Effector memory CD4-positive, alpha-beta T cell (primary cell): ENCODE data around the gene TCF7L1.

Experiments
- DNase-seq, 3 donors: peaks; one replicate each; pipeline ENCODE4 v3.0.0-alpha.2; 2020
- H3K27ac ChIP-seq: 2 replicates; pipeline ENCODE4 v1.7.0; 2013; ENCODE audit warnings: mild to moderate bottlenecking, low read length, moderate library complexity; ENCODE audit not compliant: insufficient read depth, poor library complexity, severe bottlenecking
- H3K27me3 ChIP-seq: replicated peaks from 2 replicates; pipeline ENCODE4 v1.7.0; 2013; ENCODE audit warnings: mild to moderate bottlenecking, low read length; ENCODE audit not compliant: insufficient read depth, control insufficient read depth, poor library complexity, severe bottlenecking
- H3K36me3 ChIP-seq: 2 replicates; pipeline ENCODE4 v1.7.0; 2013; ENCODE audit warnings: mild to moderate bottlenecking, low read length, moderate library complexity; ENCODE audit not compliant: control insufficient read depth, insufficient read depth
- H3K4me1 ChIP-seq: 2 replicates; pipeline ENCODE4 v1.7.0; 2013; ENCODE audit warnings: low read length, mild to moderate bottlenecking; ENCODE audit not compliant: control insufficient read depth, insufficient read depth, poor library complexity, severe bottlenecking
- H3K4me3 ChIP-seq: 2 replicates; pipeline ENCODE4 v1.7.0; 2013; ENCODE audit warnings: low read length, low read depth, mild to moderate bottlenecking; ENCODE audit not compliant: insufficient read depth, poor library complexity, severe bottlenecking
- H3K9me3 ChIP-seq: 2 replicates; pipeline ENCODE4 v1.7.0; 2013; ENCODE audit warnings: mild to moderate bottlenecking, low read length, moderate library complexity; ENCODE audit not compliant: control insufficient read depth

Gene TCF7L1

GRCh38 chr2:85235281-85235680 is 102.1 kb downstream of the TCF7L1 start:
- no peak for DNase-seq
- Histone ChIP-seq H3K4me1 (no peaks in the 10 kb centered on the region), H3K36me3 (no peaks in the 10 kb centered on the region), H3K9me3 (no peaks in the 10 kb centered on the region), H3K27ac (no peak overlapping the region), H3K4me3 (no peak overlapping the region), H3K27me3 (peaks cover 7% of the 10 kb centered on the region)

- H3K36me3 ChIP-seq = no peaks in the 10 kb centered on the region
- no peak for DNase-seq
- peaks cover 7% of the 10 kb centered on the region for H3K27me3 ChIP-seq
- no peak overlapping the region for H3K27ac ChIP-seq
- H3K9me3 ChIP-seq = no peaks in the 10 kb centered on the region
- H3K4me3 ChIP-seq = no peak overlapping the region
- H3K4me1 ChIP-seq = no peaks in the 10 kb centered on the region
Observed at GRCh38 chr2:85236084-85236483, 102.9 kb downstream of the TCF7L1 start.

- H3K27me3 ChIP-seq = peaks cover 7% of the 10 kb centered on the region
- H3K36me3 ChIP-seq = no peaks in the 10 kb centered on the region
- H3K9me3 ChIP-seq = no peaks in the 10 kb centered on the region
- no peak overlapping the region for H3K4me3 ChIP-seq
- H3K27ac ChIP-seq = no peak overlapping the region
- no peaks in the 10 kb centered on the region for H3K4me1 ChIP-seq
- DNase-seq = no peak
Observed at GRCh38 chr2:85237849-85238565, 104.8 kb downstream of the TCF7L1 start.

GRCh38 chr2:85238607-85239006 is 105.4 kb downstream of the TCF7L1 start:
- Histone ChIP-seq H3K4me1 (no peaks in the 10 kb centered on the region), H3K27ac (no peak overlapping the region), H3K4me3 (no peak overlapping the region), H3K9me3 (no peaks in the 10 kb centered on the region), H3K36me3 (no peaks in the 10 kb centered on the region), H3K27me3 (peaks cover 7% of the 10 kb centered on the region)
- no peak for DNase-seq

DNA sequence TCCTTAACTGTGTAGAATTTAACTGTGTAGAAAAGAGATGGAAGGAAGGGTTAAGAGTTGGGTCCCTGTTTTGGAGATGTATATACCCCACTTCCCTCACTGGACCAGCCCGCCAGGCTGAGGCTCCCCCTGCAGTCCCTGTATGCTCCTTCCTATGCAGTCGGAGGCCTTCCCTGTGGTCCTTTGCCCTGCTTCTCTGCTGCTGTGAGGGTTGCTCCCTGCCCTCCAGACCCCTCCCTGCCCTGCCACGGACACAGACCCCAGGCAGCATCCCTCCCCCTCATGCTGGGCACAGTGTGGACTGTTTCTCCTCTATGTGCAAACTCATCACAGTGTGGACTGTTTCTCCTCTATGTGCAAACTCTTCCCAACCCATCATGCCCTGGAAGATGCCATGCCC is 105.9 kb downstream of the TCF7L1 start:
- no peak for DNase-seq
- Histone ChIP-seq H3K4me1 (no peaks in the 10 kb centered on the region), H3K27ac (no peak overlapping the region), H3K27me3 (peaks cover 7% of the 10 kb centered on the region), H3K36me3 (no peaks in the 10 kb centered on the region), H3K9me3 (no peaks in the 10 kb centered on the region), H3K4me3 (no peak overlapping the region)

GRCh38 chr2:85240055-85240454 is 106.9 kb downstream of the TCF7L1 start:
- H3K4me1 ChIP-seq = no peaks in the 10 kb centered on the region

DNA sequence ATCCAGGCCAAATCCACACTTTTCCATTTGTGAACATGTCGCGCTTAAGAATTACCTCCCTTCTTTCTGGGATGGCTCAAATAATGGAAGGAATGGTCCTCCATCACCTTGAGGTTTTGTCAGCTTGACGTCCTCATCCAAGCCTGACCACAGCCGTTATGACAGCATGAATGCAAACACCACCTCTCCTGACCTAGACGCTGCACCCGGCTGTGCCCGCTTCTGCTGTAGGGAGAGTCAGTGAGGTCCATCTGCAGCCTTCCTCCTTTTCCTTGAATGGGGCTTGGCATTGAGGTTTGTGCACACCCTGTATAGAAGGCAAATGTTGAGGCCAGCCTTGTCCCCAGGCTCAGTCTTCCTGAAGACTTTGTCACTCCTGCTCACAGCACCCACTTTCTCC is 109.1 kb downstream of the TCF7L1 start:
- Histone ChIP-seq H3K27me3 (peaks cover 7% of the 10 kb centered on the region), H3K4me1 (no peaks in the 10 kb centered on the region), H3K36me3 (no peaks in the 10 kb centered on the region), H3K4me3 (no peak overlapping the region), H3K27ac (no peak overlapping the region), H3K9me3 (no peaks in the 10 kb centered on the region)
- no peak for DNase-seq

More at GRCh38 chr2:85240055-85240454, 106.9 kb downstream of the TCF7L1 start:
- H3K9me3 ChIP-seq = no peaks in the 10 kb centered on the region
- no peak for DNase-seq
- no peak overlapping the region for H3K4me3 ChIP-seq
- peaks cover 7% of the 10 kb centered on the region for H3K27me3 ChIP-seq
- H3K36me3 ChIP-seq = no peaks in the 10 kb centered on the region
- H3K27ac ChIP-seq = no peak overlapping the region

DNA sequence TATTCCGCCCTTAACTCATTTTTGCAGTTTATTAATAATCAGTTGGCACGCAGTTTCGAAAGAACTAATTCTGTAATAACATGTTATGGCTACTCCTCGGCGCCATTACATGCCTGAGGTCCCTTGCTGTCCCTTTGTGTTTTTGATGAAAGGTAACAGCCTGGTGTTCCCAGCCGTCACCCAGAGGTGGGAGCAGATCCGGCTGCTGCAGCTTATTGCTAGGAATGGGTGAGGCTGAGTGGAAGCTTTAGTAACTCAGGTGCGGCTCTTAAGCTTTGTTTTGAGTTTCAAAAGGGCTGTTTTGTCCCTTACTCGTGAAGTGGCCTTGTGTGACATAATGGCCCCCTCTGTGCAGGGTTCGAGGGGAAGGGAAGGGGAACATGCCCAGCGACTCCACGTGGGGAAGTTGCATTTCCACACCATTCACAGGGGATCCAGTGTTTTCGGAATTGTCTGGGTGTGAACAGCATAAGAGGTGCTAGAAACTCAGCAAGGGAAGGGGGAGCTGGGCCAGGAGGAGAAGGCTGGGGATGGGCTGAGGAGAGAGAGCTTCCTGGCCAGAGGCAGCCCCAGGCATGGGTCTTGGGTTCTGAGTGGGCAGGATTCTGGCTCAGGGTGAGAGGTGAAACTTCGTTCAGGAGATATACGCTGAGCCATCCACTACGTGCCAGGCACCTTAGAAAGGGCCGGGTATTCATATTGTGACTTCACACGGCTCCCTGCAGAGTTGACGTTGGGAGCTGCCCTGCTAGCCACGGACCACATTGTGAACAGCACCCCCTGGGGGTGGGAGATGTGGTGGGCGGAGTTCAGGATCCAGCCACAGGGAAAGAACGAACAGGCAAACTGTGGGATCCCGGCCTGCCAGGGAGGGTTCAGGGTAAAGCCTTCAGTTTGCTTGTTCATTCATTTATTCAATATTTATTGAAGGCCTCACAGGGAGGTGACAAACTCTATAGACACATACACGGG is 110.2 kb downstream of the TCF7L1 start:
- H3K9me3 ChIP-seq = no peaks in the 10 kb centered on the region
- no peaks in the 10 kb centered on the region for H3K36me3 ChIP-seq
- H3K27me3 ChIP-seq = peaks cover 1% of the 10 kb centered on the region
- H3K4me3 ChIP-seq = no peak overlapping the region
- no peak overlapping the region for H3K27ac ChIP-seq
- no peaks in the 10 kb centered on the region for H3K4me1 ChIP-seq
- DNase-seq = no peak

GRCh38 chr2:85244828-85245227 is 111.6 kb downstream of the TCF7L1 start:
- H3K27me3 ChIP-seq = no peaks in the 10 kb centered on the region
- H3K9me3 ChIP-seq = no peaks in the 10 kb centered on the region
- H3K4me1 ChIP-seq = no peaks in the 10 kb centered on the region
- no peak for DNase-seq
- H3K27ac ChIP-seq = no peak overlapping the region
- no peaks in the 10 kb centered on the region for H3K36me3 ChIP-seq
- no peak overlapping the region for H3K4me3 ChIP-seq

DNA sequence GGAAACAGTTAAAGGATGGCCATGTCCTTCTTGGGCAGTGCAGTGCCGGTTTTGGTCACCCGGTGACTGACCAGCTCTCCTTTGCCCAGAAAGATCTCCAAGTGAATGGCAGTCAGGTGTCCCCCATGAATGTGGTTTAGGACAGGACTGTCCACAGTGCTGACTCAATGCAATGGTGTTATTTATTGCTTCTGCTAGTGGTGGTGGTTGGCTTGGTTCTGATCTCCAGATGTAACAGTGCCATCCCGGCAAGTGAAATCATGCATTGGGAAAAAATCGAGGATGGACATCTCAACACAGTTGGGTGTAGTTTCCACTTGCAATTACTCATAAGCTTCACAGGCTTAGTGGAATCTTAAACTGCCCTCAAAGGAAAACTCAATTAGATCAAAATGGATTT is 112.7 kb downstream of the TCF7L1 start:
- no peaks in the 10 kb centered on the region for H3K36me3 ChIP-seq
- DNase-seq = no peak
- H3K27me3 ChIP-seq = no peaks in the 10 kb centered on the region
- no peak overlapping the region for H3K27ac ChIP-seq
- no peaks in the 10 kb centered on the region for H3K4me1 ChIP-seq
- no peak overlapping the region for H3K4me3 ChIP-seq
- H3K9me3 ChIP-seq = no peaks in the 10 kb centered on the region
